ENCODE results near the gene B3GLCT.

B3GLCT gene

DNA sequence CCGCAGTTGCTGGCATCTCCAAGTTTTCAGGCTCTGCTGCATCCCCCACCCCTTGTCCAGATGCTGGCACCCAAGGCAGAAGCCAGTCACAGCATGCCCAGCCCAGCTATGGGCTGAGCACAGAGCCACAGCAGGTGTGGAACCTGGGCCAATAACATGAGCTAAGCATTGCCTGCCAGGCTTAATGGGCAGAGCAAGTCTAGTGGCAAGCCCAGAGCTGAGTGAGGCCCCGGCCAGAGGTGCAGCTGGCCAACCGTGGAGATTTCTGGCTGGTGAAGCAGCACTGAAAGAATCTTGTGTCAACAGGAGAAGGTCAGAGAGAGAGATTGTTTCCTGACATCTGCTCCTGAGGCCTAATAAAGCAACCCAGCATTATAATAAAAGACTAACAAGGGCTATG is 111.0 kb downstream of the B3GLCT start:
- in situ Hi-C loops (cut with MboI; ENCODE audit: low sequenced_read_pairs, unreplicated experiment), result no loop called here

DNA sequence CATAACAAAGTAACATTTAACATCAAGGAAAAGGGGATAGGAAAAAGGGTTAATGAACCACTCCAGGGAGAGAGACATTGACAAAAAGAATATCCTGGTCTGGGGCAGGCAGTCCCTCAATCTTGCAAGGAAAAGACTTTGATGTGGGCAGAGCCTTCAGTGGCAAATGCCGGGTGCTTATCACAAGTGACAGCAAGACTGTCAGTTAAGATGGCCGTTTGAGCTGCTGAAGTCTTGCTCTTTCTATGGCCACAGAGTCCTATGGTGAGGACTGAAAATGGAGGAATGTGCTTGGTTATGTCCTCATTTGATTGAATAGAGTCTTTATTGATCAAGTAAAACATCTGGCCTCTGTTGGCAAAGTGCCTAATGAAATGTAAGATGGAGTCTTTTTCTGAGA is 112.1 kb downstream of the B3GLCT start:
- DNase-seq (ENCODE audit: low spot score), result no peak
- TF ChIP-seq, protein P1, sequence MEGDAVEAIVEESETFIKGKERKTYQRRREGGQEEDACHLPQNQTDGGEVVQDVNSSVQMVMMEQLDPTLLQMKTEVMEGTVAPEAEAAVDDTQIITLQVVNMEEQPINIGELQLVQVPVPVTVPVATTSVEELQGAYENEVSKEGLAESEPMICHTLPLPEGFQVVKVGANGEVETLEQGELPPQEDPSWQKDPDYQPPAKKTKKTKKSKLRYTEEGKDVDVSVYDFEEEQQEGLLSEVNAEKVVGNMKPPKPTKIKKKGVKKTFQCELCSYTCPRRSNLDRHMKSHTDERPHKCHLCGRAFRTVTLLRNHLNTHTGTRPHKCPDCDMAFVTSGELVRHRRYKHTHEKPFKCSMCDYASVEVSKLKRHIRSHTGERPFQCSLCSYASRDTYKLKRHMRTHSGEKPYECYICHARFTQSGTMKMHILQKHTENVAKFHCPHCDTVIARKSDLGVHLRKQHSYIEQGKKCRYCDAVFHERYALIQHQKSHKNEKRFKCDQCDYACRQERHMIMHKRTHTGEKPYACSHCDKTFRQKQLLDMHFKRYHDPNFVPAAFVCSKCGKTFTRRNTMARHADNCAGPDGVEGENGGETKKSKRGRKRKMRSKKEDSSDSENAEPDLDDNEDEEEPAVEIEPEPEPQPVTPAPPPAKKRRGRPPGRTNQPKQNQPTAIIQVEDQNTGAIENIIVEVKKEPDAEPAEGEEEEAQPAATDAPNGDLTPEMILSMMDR (IDR thresholded peaks at IDR 0.05; ENCODE audit: borderline replicate concordance, control extremely low read depth, extremely low read depth, insufficient read depth, missing control alignments), result no peak
- in situ Hi-C loops (cut with MboI; ENCODE audit: low sequenced_read_pairs, unreplicated experiment), result no loop called here

More for the DNA sequence above, 111.0 kb downstream of the B3GLCT start:
- TF ChIP-seq, protein P1 (IDR thresholded peaks at IDR 0.05; ENCODE audit: borderline replicate concordance, control extremely low read depth, extremely low read depth, insufficient read depth, missing control alignments), result no peak
- no peak for DNase-seq (ENCODE audit: low spot score)

DNA sequence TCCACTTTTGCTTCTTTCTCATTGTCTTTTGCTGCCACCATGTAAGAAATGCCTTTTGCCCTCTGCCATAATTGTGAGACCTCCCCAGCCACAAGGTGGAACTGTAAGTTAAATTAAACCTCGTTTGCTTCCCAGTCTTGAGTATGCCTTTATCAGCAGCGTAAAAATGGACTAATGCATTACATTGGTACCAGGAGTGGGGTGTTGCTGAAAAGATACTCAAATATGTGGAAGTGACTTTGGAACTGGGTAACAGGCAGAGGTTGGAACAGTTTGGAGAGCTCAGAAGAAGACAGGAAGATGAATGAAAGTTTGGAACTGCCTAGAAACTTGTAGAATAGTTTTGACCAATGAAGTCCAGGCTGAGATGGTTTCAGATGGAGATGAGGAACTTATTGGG is 115.2 kb downstream of the B3GLCT start:
- TF ChIP-seq, protein P1 (IDR thresholded peaks at IDR 0.05; ENCODE audit: borderline replicate concordance, control extremely low read depth, extremely low read depth, insufficient read depth, missing control alignments), result no peak
- in situ Hi-C loops (cut with MboI; ENCODE audit: low sequenced_read_pairs, unreplicated experiment), result no loop called here
- no peak for DNase-seq (ENCODE audit: low spot score)

DNA sequence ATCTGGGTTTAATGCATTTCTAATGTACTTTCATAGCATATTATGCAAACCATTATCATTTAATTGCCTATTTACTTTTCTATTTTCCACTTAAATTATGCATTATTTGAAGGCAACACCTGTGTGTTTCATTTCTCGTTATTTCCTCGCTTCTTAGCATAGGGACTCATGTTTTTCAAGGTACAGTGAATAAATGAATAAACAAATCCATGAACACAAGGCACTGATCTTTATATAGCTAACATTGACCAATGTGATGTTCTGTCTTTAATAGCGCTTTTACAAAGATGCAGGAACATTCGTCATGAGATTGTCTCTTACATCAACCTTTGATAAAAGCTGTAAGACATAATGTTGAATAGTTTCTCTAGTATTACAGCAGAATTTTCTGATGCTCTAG is 121.2 kb downstream of the B3GLCT start:
- in situ Hi-C loops (cut with MboI; ENCODE audit: low sequenced_read_pairs, unreplicated experiment), result no loop called here
- TF ChIP-seq, protein P1 (IDR thresholded peaks at IDR 0.05; ENCODE audit: borderline replicate concordance, control extremely low read depth, extremely low read depth, insufficient read depth, missing control alignments), result no peak
- DNase-seq (ENCODE audit: low spot score), result no peak

DNA sequence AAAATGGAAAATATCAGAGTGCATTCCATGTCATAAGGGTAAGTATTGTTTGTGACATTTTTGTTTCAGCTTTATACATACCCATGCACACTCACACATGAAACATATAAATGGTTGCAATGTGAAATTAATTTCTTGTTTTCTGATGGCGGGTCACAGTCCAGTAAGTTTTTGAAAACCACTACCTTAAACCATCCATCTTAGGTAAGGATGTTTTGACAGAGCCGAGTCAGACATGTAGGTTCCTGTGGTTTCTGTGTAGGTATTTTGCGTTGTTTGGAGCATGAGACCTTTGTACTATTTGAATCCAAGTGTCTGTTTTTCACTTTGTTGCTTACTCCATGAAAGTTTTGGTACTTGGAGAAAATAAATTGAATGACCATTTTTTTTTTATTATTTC is 121.7 kb downstream of the B3GLCT start:
- TF ChIP-seq, protein P1 (IDR thresholded peaks at IDR 0.05; ENCODE audit: borderline replicate concordance, control extremely low read depth, extremely low read depth, insufficient read depth, missing control alignments), result no peak
- DNase-seq (ENCODE audit: low spot score), result no peak
- in situ Hi-C loops (cut with MboI; ENCODE audit: low sequenced_read_pairs, unreplicated experiment), result no loop called here

DNA sequence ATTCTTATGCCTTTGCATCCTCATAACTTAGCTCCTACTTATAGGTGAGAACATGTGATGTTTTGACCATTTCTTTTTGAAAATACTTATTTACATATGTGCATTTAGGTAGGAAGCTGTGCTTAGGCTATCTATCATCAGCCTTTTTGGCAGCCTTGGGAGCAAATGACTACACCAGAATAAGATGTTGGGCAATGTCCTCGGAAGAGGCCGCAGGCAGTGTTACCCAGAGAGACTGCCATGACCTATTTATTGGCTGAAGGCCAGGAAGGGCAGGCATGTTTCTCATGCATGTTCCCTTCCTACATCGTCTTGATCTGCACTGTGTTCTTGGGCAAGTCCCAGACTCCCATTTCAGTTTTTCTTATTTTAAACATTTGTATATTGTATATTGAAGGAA is 122.3 kb downstream of the B3GLCT start:
- TF ChIP-seq, protein P1 (IDR thresholded peaks at IDR 0.05; ENCODE audit: borderline replicate concordance, control extremely low read depth, extremely low read depth, insufficient read depth, missing control alignments), result no peak
- no peak for DNase-seq (ENCODE audit: low spot score)
- in situ Hi-C loops (cut with MboI; ENCODE audit: low sequenced_read_pairs, unreplicated experiment), result no loop called here

Data from GM13976 (cell line).